NCI-H524 treated with DMSO at 0.1 percent for 48 hours (cell line): ENCODE results near the gene ADRA2C.

Experiments used
- DNase-seq: peaks from one replicate; lab custom pipeline; 2025; lab: John Stamatoyannopoulos, UW

ADRA2C gene

DNA sequence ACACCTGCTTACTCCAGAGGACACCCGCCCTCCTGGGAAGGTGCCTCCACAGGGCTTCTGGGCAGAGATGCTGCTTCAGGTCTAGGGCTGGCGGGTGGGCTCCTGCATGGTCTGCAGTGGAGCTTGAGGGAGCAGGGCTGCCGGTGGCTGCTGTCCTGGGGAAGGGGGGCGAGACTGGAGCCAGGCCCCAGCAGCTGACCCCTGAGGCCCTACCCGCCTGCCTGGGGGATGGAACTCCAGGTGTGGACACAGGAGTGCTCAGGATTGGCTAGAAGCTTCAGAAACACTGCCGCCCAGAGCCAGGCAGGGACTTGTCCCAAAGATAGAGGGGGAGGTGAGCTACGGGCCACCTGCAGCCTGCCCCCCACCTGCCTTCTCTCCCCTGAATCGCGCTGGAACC is 33.0 kb upstream of the ADRA2C start:
- no peak for DNase-seq

DNA sequence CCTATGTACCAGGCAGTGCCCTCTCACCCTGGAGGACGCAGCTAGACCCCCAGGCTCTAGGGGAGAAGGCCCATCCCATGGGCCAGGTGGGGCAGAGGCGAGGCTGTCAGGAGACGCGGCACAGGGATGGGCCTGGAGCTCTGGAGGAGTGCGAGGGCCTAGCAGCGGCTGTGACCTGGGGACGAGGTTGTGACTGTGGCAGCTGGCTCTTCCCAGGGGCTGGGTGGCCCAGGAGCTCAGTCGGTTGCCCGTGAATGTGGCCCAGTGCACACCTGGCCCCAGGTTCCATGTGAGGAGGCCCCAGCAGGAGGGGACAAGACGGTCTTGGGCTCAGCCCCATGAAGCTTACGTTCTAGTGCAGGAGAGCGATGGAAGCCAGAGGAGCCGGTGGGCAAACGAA is 31.0 kb upstream of the ADRA2C start:
- no peak for DNase-seq

DNA sequence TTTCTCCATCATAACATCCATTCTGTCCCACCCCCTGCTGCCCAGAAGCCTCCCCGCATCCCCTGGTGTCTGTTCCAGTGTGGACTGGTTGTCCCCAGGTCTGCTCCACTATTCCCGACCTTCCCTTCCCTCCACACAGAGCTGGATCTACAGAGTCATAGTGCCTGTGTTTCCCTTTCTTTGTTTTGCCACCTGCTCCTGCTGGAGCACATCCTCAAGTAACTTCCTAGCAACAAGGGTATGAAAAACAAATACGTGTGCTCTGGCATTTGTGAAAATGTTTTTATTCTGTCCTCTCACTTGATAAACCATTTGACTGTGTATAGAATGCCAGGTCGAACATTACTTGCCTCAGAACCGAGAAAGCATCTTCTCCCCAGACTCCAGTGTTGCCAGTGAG is 29.9 kb upstream of the ADRA2C start:
- DNase-seq, result no peak

DNA sequence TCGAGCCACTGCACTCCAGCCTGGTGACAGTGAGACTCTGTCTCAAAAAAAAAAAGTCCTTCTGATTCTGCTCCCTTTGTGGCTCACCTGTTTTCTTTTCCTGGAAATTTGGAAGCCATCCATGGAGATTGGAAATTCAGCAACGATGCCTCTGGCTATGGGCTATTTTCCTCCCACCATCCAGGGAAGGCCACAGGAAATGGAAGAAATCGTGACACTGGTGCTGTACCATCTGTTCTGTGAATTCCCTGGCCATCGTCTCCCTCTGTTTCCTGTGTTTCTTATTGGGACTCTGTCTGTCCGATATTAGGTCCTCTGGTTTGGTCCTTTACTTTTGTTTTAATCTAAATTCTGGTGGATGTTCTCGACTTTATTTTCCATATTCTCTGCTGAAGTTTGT is 29.4 kb upstream of the ADRA2C start:
- no peak for DNase-seq

DNA sequence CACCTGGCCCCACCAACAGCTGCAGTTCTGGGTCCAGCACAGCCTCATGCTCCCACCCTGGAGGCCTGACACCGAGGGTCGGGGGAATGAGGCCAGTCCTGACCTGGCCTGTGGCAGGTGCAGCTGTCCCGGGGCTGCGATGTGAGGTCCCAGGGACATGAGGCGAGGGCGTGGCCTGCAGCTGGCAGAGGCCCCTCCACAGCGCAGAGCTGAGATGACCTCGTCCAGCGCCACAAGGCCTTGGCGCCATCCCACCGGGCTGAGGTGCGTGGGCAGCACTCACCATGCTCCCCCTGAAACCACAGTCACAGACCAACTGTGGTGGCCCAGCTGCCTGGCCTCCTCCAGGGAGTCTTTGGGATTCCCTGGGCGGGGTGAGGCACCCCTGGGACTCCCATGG is 26.6 kb upstream of the ADRA2C start:
- DNase-seq, result no peak

DNA sequence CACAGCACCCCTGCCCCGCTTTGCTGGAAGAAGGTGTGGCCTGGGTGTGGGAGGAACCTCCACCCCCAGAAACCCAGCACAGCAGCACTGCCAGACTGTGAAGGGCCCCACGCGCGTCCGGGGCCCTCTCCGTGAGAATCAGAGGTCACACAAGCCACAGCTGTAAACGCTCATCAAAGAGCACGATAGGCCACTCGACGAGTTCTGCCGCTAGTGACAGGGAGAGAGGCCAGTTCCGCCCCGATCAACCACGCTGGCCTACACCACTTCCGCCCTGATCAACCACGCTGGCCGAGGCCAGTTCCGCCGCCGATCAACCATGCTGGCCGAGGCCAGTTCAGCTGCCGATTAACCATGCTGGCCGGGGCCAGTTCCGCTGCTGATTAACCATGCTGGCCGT is 25.9 kb upstream of the ADRA2C start:
- DNase-seq, result no peak

DNA sequence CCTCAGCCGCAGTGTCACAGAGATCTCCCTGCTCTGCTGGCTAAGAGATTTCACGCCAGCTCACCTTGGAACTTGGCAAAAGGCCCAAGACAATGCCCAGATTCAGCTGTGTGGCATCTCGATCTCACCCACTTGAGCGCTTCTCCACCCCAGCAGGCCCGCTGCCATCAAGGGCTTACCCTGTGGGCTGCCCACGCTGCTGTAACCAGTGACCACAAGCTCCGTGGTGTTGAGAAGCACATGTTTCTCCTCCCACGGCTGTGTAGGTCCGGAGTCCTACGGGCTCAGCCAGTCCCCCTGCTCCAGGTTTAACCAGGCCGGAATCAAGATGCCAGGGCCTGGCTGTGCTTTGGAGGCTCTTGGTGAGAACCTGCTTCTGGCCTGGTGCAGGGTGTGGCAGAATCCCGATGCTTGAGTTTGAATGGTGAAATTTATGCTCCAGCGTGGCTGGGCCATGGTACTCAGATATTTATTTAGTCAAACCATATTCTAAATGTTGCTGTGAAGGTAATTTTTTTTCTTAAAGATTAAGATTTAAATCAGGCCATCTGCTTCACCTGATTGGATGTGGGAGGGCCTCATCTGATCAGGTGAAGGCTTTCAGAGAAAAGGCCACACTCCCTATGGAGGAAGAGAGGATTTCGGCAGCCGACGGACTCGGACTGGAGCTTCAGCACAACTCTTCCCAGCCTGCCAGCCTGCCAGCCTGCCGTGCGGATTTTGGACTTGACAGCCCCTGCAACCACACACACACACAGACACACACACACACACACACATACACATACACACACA is 24.8 kb upstream of the ADRA2C start:
- DNase-seq, result no peak

DNA sequence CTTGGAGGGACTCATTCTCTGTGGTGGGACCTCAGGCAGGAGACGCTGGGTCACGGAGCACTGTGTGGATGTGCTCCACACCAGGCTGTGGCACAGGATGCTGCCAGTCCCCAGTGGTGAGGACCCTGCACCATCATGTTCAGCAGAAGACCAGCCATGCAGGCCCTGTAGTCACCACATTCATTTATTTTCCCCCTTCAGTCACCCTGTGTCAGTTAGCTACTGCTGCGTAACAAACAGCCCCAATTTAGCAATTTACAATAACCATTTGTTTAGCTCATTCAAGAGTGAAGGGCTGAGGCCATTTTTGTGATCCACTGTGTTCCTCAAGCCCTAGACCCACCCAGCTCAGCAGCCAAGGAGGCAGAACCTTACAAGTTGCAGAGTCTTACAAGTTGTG is 23.6 kb upstream of the ADRA2C start:
- no peak for DNase-seq

DNA sequence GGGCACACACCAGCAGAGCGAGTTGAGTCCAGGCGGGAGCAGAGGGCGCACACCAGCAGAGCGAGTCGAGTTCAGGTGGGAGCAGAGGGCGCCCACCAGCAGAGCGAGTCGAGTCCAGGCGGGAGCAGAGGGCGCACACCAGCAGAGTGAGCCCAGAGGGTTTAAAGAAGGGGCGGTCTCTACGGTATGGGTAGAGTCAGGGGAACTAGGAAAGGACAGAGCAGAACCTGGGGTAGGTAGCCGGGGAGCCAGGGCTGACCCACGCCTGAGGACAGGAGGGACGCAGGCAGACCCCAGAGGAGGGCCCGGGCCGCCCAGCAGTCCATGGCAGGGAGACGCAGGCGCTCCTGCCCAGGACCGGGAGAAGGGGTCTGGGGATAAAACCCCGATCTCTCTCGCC is 22.0 kb upstream of the ADRA2C start:
- no peak for DNase-seq

DNA sequence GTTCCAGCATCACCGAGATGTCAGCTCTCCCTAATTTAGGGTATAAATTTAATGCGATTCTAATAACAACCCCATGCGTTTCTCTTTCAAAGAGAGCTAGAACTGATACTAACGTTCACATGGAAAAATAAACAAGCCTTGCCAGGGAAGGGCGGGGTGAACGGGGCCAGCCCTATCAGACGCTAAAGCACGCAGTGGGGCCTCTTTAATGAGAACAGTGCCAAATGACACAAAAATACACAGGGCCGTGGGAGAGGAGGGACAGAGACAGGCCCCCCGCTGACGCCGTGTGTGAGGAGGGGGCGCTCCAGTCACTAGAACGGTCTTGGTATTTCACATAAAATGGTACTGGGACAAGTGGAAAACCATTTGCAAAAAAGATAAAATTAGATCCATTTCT is 21.3 kb upstream of the ADRA2C start:
- no peak for DNase-seq

DNA sequence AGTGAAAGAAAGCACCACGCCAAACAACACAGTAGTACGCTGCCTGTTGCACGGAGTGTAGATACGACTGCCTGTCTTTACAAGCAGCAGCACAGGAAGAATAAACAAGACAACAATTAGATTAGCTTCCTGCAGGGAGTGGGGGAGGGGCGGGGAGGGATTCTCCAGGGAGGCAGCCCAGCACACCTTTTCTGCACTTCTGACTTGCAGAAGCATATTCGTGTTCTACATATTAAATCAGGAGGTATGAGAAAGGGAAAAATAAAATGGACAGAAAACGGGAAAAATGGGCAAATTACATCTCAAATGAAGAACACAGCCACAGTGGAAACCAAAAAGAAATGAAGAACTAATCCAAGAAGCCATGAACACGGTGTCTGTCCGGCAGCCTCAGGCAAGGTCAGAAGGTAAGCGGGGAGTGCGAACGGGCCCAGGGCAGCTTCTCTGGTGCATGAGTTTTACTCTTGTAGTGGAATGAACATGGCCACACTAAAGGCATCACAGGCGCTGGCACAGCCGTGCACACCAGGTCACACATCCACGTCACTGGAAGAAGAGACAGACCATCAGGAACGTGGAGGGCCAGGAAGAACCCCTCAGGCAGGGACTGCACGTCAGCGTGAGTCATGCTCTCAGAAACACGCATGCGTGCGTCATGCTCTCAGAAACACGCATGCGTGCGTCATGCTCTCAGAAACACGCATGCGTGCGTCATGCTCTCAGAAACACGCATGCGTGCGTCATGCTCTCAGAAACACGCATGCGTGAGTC is 20.1 kb upstream of the ADRA2C start:
- DNase-seq, result no peak

DNA sequence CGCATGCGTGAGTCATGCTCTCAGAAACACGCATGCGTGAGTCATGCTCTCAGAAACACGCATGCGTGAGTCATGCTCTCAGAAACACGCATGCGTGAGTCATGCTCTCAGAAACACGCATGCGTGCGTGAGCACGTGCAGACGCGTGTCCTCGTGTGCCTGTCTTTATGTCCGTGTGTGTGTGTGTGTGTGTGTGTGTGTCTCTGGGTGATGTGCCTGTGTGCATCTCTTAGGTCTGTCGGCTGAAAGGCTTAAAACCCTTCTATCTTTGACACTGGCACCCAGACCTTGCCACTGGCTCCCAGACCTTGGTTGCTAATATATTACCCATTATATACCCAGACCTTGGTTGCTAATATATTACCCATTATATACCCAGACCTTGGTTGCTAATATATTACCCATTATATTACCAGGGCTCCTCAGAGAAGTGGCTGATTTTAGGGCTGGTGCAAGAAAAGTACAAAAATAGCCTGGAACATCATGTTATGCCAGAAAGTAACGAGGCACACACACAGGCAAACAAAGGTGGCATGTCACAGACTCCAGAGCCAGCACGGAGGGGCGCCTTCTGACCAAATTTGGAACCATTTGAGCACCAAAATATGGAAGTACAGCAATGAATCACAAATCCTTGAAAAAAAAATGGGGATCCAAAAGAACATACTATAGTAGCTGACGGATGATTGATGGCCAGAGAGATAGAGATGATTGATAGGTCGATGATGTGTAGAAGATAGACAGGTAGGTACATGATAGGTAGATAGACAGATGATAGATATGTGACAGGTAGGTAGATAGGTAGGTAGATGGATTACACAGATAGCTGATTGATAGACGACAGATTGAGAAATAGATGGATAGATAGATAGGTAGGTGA is 19.2 kb upstream of the ADRA2C start:
- DNase-seq, result no peak

DNA sequence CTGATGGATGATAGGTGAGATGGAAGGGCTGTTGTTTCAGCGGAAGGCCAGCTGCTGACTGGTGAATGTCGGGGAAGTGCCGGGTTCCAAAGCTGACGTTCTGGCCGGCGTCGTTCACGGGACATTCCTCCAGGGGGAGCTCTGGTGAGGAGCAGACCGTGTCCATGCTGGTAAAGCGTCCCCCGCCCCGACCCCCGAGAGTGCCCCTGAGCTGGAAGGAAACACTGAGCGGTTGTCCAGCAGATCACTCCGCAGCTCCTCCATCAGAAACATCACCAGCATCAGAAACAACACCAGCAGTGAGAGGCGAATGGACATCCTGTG is 18.6 kb upstream of the ADRA2C start:
- DNase-seq, result no peak

DNA sequence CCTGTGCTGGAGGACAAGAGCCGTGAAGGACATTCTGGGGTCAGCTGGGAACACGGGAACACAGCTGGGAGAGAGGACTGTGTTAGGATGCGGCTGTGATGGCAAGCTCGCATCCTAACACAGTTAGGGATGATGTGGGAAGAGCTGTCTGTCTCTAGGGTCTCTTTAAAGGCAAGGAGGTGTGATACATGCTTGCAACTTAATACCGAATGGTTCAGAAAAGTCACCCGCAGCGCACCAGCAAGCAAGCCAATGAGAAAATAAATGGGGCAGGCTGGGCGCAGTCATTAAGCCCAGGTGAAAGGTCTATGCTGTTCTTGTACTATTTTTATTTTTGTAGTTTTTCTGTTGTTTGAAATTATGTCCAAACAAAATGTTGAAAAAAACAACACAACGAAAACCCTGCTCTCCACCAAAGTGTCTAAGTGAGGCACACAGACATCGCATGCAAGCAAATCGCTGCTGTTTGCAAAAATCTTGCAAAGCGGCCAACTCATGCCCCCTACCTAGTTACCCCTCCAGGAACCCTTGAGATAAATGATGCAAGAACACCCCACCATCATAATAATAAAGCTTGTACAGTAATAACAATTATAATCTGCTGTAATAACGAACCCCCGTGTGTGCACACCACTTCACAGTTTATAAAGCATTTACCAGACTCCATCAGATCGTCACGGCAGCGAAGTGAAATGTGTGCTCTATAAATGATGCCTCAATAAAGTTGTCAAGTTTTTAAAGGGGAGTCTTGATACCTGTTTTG is 17.9 kb upstream of the ADRA2C start:
- no peak for DNase-seq

DNA sequence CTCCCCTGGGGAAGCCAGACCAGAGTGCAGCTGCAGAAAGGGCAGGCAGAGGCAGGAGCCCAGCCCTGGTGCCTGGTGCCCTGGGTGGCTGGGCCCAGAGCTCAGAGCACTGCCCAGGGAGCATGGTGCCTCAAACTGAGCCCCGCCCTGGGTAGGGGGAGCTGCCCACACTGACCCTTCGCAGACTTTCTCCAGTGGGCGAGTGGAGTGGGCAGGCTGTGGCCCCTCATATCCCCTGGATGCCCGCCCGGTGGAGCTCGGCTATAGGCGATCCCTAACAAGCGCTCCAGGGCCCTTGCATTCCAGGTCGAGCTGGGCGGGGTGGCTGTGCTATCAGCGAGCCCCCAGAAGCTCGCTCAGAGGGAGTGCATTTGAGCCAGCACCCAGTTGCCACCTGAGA is 17.1 kb upstream of the ADRA2C start:
- no peak for DNase-seq

DNA sequence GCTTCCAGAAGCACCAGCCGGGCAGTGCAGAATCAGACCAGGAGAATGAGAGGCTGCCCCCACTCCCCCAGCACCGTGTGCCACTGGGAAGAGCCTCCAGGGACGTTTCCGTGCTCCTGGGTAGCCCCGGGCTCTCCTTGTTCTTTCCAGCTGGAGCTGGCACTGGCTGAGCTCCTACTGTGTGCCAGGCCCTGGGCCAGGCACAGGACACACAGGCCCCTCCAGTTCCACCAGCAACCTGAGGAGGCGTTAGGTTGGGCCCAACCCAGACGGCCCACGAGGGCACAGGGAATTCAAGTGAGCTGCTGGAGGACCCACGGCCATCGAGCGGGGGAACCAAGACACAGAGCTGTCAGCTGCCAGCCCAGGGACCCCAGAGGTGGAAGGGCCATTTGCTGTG is 15.9 kb upstream of the ADRA2C start:
- no peak for DNase-seq

DNA sequence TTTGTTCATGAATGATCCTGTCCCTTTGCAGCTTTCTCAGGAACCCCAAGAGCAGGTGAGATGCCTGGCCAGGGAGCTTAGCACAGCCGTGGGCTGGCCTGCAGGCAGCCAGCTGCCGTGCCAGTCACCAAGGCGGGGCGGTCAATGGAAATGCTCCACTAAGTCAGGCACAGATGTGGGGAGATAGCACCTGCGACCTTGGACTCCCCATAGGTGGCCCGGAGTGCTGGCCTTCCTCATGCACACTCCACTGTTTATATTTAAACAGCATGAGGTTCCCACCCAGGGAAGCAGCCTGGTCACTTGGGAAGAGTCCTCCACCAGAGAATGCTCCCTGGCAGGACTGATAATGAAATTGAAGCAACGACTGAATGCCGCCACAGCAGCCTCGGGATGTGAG is 14.2 kb upstream of the ADRA2C start:
- no peak for DNase-seq

DNA sequence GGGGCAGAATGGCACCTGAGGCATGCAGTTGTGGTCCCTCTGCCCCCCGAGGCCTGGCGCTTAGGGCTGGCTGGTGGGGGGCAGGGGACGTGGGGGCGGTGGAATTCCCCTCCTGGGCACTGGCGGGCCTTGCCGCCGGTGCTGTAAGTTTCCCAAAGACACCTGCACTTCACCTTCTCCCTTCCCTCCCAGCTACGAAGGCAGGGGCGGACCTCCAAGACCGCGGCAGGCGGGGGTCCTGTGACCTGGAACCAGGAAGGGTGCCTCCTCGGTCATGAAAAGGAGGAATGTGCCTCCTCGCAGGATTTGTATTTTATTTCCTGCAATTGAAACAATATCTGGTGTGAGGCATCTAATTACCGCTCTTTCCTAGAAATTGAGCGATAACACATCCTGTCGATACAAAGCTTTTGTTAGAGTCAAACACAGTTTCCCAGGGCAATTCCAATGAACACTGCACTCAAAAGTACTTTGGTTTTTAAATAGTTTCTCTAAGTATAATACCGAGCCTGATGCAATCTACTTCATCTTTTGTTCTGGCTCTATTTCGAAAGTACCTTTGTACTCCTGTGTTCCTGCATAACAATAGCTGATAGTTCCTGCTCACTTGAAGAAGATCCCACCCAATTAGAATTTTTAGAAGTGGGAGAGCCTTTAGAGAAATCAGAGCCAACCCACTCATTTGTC is 12.3 kb upstream of the ADRA2C start:
- DNase-seq, result no peak

DNA sequence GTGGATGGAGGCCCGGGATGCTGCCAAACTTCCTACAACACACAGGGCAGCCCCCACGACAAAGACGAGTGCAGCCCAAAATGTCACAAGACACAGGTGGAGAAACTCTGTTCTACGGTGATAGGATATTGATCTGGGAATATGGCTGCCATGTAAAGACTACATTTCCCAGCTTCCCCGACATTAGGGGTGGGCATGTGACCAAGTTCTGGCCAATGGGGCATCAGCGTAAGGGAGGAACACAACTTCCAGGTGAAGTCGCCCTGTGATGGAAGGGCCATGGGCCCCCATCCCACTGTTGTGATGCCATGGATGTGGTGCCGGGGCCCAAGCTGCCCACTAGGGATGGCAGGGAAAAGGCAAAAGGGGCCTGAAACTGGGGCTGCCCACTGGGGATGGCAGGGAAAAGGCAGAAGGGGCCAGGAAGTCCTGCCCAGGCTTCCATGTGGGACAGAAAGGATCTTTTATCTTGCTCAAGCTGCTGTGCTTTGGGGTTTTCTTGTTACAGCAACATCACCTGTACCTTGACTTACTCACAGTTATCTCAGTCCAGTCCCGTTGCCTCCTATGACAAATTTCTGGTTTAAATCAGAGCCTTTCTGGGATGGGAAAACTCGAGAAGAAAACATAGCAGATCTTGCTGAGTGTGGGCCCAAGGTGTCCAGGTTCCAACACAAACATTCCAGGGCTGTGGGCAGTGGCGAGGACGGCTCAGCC is 9.7 kb upstream of the ADRA2C start:
- DNase-seq, result no peak

DNA sequence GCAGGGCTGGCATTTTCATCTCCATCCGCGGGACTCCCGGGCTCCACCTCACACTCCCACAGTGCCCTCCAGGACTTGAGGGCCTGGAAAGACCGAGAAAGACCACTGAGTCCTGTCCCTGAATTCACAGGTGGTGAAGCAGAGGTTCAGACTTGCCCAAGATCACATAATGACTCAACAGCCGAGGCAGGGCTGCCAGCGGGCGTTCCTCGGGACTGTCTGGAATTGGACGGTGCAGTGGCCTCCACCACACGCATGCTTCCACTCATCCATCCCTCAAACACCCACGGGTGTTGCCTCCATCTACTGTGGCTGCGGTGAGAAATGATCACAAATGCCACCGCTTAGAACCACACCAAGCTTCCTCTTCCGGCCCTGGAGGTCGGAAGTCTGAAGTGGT is 6.9 kb upstream of the ADRA2C start:
- no peak for DNase-seq

DNA sequence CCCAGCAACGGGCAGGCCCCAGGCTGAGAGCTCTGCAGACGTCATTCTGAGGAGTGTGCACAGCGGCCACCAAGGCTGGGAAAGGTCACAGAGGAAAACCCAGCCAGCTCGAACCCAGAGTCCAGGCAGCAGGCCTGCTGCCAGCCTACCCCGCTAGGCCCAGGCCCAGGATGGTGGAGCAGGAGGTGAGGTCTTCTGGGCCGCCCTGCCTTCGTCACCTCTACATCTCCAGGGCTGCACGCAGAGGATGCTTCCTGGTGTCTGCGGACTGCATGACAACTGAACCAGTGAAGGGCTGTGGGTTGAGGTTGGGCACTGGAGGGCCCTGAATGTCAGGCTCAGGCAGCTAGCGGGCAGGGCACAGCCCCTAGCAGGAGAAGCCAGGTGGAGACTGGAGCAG is 5.8 kb upstream of the ADRA2C start:
- no peak for DNase-seq
